ENCODE measurements around the gene SPATA13. TPM values are rescaled to one million over a fixed set of nuclear protein-coding genes. Genes with fewer than 3 reads are reported as not detected.

SPATA13 gene
- total RNA-seq, 3 donors from 2014 or later (not counting 1 experiment from before 2014, with no cell fraction given) = 108 to 141 (median 141) TPM

GRCh38 chr13:24272452-24273161 is 112.1 kb downstream of the SPATA13 start:
- H3K27me3 ChIP-seq (ENCODE audit: control insufficient read depth, insufficient read depth, low read length) = no peaks in the 10 kb centered on the region
- no peak for TF ChIP-seq CTCF (IDR thresholded peaks at IDR 0.05)
- peaks cover 2 to 3% of the 10 kb centered on the region in 2 donors for H3K9me3 Mint-ChIP-seq
- peaks cover 3% of the 10 kb centered on the region for H3K9me3 ChIP-seq (ENCODE audit: control insufficient read depth, insufficient read depth, low read length)
- 69% methylated on average over 18 of the region's 18 CpGs for WGBS (ENCODE audit: insufficient coverage)
- H3K4me1 ChIP-seq (ENCODE audit: control insufficient read depth, insufficient read depth, low read length) = peaks cover 81% of the 10 kb centered on the region
- peaks cover 92 to 93% of the 10 kb centered on the region in 2 donors for H3K4me1 Mint-ChIP-seq
- peak overlapping the region; percentile 45 for H3K4me3 ChIP-seq (ENCODE audit: low read length)
- DNase-seq (peak in 1 of 2 donors; percentile 53), ATAC-seq (no peak)
- peaks cover 8% of the 10 kb centered on the region for H3K36me3 Mint-ChIP-seq
- peaks cover 3 to 8% of the 10 kb centered on the region in 2 donors for H3K27me3 Mint-ChIP-seq (ENCODE audit: low read depth in 2 of 2)
- intact Hi-C loops (cut with micrococcal nuclease) = loop anchor here (5.0 kb wide), 2 partner anchors 240 to 290 kb away; partner anchors contain the start of gene PARP4
- H3K27ac ChIP-seq (ENCODE audit: low read length) = peak overlapping the region; percentile 96
- H3K27ac Mint-ChIP-seq = peak overlapping the region; percentile 95 to 98
- no peaks in the 10 kb centered on the region for H3K36me3 ChIP-seq (ENCODE audit: control insufficient read depth, insufficient read depth, low read length)
- H3K4me3 Mint-ChIP-seq = peak overlapping the region; percentile 94

- Mint-ChIP-seq H3K9me3 (peaks cover 2 to 3% of the 10 kb centered on the region in 2 donors), H3K4me1 (peaks cover 91 to 92% of the 10 kb centered on the region in 2 donors), H3K4me3 (peak overlapping the region; percentile 68), H3K36me3 (peaks cover 8% of the 10 kb centered on the region), H3K27ac (peak overlapping the region; percentile 95 to 98), H3K27me3 (ENCODE audit: low read depth in 2 of 2) (peaks cover 3 to 8% of the 10 kb centered on the region in 2 donors)
- peak overlapping the region; percentile 96 for H3K27ac ChIP-seq (ENCODE audit: low read length)
- intact Hi-C loops (cut with micrococcal nuclease) = loop anchor here (1.0 to 5.0 kb wide), 5 partner anchors 9 to 345 kb away; partner anchors contain the start of gene PARP4
- ATAC-seq = no peak
- DNase-seq = no peak
- TF ChIP-seq CTCF (IDR thresholded peaks at IDR 0.05) = no peak
- WGBS (ENCODE audit: insufficient coverage) = 99% methylated on average over 7 of the region's 7 CpGs
- no peak overlapping the region for H3K4me3 ChIP-seq (ENCODE audit: low read length)
- no peaks in the 10 kb centered on the region for H3K36me3 ChIP-seq (ENCODE audit: control insufficient read depth, insufficient read depth, low read length)
- peaks cover 3% of the 10 kb centered on the region for H3K9me3 ChIP-seq (ENCODE audit: control insufficient read depth, insufficient read depth, low read length)
- peaks cover 82% of the 10 kb centered on the region for H3K4me1 ChIP-seq (ENCODE audit: control insufficient read depth, insufficient read depth, low read length)
- H3K27me3 ChIP-seq (ENCODE audit: control insufficient read depth, insufficient read depth, low read length) = no peaks in the 10 kb centered on the region
These were observed 113.4 kb downstream of the SPATA13 start for GRCh38 chr13:24273926-24274325.

- ATAC-seq (peak; percentile 63 to 81 (median 76)), DNase-seq (peak; percentile 70 to 91)
- TF ChIP-seq CTCF (IDR thresholded peaks at IDR 0.05) = no peak
- Histone ChIP-seq H3K4me1 (ENCODE audit: control insufficient read depth, insufficient read depth, low read length) (peaks cover 83% of the 10 kb centered on the region), H3K27me3 (ENCODE audit: control insufficient read depth, insufficient read depth, low read length) (no peaks in the 10 kb centered on the region), H3K27ac (ENCODE audit: low read length) (peak overlapping the region; percentile 96), H3K9me3 (ENCODE audit: control insufficient read depth, insufficient read depth, low read length) (peaks cover 3% of the 10 kb centered on the region), H3K4me3 (ENCODE audit: low read length) (no peak overlapping the region), H3K36me3 (ENCODE audit: control insufficient read depth, insufficient read depth, low read length) (no peaks in the 10 kb centered on the region)
- peaks cover 2 to 3% of the 10 kb centered on the region in 2 donors for H3K9me3 Mint-ChIP-seq
- peaks cover 92 to 94% of the 10 kb centered on the region in 2 donors for H3K4me1 Mint-ChIP-seq
- H3K4me3 Mint-ChIP-seq = peak overlapping the region; percentile 68
- under 1% methylated on average over 6 of the region's 6 CpGs for WGBS (ENCODE audit: insufficient coverage)
- H3K27me3 Mint-ChIP-seq (ENCODE audit: low read depth in 2 of 2) = peaks cover 3 to 8% of the 10 kb centered on the region in 2 donors
- H3K27ac Mint-ChIP-seq = peak overlapping the region; percentile 95 to 98
- intact Hi-C loops (cut with micrococcal nuclease) = loop anchor here (1.0 to 5.0 kb wide), 5 partner anchors 9 to 344 kb away; partner anchors contain the start of gene PARP4
- peaks cover 8% of the 10 kb centered on the region for H3K36me3 Mint-ChIP-seq
These were observed 114.0 kb downstream of the SPATA13 start for GRCh38 chr13:24274452-24275021.

Data from natural killer cell (primary cell).